HPDE6-E6E7 (cell line): Measurements from ENCODE around the gene LASP1NB.

Experiments
- DNase-seq: peaks from one replicate; pipeline ENCODE4 v3.0.0; 2011; ENCODE audit warnings: missing footprints; ENCODE audit errors: extremely low spot score

LASP1NB gene

DNA sequence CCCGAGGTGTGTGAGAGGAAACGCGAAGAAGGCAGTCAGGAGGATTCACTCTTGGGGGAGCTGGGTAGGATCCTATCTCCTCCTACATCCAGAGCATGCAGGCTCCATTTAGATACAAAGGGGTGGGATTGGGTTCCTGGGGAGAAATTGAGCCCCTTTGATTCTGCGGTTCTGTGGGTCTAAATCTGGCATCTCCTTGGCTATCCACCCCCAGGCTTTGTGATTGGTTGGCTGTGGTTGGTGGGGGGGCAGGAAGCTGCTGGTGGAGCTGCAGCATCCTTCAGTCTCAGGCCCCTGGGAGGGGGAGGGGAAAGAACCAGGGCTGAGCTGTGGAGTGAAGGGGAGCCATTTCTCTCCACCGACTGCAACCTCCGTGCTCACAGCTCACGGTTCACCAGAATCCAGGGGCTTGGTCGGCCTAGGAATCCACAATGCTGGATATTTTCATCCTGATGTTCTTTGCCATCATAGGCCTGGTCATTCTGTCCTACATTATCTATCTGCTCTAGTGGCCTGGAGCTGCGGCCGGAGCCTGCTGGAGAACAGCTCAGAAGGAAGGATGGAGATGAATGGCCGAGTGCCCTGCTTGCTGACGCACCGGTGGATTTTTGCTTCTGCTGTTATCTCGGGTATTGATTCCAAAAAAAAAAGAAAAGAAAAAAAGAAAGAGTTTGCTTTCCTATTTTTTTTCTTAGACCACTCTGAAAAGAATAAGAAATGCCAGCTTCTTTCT is at the start of gene LASP1NB:
Gene LASP1NB (plus strand): TSS at position 352 of the 733 bp plus-strand sequence.
- DNase-seq = no peak

DNA sequence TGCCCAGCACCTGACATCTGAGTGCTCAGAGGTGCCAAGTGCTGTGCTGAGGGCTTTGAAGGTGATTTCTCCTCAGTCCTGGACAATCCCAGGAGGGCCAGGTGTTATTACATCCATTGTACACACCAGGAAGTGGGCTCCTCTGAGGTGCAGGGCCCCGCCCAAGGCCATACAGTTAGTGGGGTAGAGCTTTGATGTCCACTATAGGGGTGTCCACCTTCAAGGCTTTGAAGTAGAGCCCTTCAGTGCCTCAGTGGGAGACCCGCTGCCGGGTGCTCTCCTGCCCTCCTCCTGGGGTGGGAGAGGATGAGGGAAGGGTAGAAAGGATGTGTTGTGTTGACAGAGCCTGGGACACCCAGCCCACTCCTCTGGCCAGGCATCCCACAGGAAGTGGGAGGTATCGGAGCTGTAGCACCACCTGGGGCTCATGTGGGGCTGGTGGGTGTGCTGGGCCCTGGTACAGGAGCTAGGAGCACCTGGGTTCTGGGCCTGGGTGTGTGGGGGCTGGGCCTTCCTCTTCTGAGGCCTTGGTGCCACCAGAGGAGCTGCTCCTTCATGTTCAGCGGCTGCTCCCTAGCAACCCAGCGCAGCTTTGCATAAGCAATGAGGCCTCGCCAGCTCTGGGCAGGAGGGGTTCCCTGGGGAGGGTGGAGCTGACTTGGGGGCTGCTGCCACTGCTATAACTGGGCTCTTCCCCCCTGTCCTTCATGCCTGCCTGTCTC is 48.1 kb upstream of the LASP1NB start:
- DNase-seq = no peak

DNA sequence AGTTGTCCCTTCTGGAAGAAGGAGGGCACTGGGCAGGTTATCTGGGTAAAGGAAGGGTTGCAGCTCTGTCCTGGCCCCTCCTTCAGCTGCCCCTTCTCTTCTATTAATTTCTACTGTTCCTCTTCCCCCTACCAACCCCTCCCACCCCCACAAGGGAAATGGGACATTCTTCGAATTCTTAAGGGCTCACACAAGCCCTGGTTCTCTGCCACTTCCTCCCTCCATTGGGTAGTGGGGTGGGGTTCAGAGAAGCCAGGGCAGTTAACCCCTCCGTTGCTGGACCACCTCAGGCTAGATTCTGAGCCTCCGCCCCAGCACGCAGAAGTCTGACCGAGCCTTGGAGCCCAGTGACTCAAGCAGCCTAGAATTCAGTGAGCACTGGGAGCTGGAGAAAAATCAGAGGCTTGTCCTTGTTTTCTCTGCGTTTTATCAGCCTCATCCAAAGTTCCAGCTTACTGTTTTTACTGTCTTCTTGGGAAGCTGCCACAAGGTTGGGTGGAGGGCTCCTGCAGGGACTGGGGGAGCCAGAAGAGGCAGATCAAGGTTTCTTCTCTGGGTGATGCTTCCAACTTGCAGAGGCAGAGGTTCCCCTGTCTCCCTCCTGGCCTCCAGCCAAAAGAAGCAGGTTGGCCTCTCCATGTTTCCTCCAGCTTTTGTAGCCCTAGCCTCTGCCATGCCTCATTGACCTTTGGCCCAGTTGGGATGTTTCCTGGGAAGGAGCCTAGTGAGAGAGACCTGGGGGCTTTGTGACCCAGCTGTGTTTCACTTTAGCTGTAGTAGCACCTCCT is 45.3 kb upstream of the LASP1NB start:
- no peak for DNase-seq

DNA sequence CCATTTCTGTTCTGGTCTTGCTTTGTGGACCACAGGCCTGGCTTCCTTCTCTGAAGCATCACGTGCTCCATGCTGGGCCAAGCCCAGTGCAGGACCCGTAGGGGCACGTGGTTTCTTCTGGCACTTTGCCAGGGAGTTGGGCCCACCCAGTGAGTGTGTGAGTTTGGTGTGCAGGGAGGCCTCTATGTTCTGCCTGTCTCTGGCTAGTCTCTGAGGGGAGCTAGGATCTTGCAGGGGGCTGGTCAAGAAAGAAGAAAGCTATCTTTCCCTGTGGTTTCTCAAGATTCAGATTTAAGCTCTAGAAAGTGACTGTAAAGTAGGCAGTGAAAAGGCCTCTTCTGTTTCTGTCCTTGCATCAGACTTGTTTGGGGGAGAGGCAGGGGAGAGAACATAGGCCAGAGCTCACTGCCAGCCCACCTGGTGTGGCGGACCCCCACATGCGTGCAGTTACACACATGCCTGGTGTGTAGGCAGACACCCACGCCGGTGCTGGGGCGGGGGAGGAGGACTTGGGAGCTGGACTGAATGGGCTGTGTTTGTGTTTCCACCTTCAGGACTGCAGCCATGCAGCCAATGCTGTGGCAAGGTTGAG is 43.7 kb upstream of the LASP1NB start:
- no peak for DNase-seq

DNA sequence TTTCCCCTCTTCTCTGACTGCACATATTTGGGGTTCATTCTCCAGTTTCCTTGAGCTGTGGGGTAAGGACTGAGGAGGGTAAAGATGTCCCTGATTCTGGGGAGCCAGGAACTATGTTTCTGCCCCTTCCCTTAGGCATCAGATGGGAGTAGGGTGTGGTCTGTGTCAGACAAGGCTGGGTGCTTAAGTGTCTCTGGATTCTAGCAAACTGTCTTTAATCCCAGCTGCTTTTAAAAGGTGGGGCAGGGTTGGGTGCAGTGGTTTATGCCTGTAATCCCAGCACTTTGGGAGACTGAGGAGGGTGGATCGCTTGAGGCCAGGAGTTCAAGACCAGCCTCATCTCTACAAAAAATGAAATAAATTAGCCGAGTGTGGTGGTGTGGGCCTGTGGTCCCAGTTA is 42.5 kb upstream of the LASP1NB start:
- DNase-seq = no peak

DNA sequence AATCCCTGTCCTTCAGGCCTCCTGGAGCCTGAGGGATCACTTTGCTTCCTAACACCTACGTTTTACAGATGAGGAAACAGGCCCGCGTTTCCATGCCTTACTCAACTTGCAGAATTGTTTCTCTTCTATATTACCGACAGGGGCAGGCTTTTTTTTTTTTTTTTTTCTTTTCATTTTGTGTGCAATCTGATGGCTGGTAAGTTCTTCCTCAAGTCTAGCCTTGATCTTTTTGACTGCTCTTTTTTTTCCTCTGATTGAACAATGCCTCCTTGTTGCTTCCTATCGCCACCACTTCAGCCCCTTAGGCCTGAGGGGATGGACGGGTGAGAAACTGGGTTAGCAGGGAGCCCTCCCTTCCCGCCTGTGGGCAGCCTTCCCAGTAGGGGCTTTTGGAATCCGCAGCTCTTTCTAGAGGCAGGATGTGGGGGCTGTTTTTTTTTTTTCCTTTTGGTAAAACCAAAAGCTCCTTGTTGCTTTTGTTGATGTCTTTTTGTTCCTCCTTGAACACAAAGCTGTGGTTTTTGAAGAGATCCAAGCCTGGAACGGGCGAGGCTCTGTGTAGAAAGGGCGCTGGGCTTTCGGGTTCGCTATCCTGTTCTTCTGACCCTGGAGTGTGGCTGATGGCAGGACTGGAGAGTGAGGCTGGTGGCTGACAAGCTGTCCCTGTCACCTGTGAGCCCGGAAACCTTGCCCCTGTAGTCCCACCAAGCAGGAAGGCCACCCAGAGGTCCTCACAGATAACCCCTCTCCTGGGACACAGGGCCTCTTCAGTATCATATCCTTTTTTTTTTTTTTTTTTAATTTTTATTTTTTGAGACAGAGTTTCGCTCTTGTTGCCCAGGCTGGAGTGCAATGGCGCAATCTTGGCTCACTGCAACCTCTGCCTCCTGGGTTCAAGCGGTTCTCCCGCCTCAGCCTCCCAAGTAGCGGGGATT is 41.6 kb upstream of the LASP1NB start:
- no peak for DNase-seq

DNA sequence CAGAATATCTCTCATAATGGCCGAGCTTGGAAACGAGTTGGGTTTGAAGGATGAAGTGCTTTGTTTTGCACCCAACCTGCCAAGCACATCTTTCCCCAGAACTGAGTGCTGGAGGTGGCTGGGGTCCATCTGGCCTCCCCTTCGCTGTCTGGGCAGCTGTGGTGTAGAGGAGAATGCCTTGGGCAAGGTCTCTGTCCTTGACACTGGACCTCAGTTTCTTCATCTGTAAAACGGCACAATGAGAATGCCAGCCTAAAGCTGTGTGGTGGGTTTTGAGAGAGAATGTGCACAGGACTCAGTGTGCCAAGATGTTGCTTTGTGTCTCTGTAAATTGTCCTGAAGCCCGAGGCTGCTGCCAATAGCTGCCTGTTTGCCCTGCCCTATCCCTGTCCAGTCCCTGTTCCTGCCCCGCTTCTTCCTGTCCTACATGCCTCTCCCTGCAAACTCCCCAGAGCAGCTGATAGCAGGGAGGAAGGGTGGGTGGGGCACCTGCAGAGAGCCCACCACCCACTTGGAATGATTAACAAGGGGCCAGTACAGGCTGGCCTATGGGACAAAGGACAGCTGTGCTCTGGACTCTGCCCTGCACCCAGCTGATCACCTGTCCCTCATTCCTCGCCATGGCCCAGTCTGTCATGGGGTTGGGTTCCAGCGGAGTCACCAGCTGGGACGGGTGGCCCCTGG is 40.2 kb upstream of the LASP1NB start:
- DNase-seq = no peak

DNA sequence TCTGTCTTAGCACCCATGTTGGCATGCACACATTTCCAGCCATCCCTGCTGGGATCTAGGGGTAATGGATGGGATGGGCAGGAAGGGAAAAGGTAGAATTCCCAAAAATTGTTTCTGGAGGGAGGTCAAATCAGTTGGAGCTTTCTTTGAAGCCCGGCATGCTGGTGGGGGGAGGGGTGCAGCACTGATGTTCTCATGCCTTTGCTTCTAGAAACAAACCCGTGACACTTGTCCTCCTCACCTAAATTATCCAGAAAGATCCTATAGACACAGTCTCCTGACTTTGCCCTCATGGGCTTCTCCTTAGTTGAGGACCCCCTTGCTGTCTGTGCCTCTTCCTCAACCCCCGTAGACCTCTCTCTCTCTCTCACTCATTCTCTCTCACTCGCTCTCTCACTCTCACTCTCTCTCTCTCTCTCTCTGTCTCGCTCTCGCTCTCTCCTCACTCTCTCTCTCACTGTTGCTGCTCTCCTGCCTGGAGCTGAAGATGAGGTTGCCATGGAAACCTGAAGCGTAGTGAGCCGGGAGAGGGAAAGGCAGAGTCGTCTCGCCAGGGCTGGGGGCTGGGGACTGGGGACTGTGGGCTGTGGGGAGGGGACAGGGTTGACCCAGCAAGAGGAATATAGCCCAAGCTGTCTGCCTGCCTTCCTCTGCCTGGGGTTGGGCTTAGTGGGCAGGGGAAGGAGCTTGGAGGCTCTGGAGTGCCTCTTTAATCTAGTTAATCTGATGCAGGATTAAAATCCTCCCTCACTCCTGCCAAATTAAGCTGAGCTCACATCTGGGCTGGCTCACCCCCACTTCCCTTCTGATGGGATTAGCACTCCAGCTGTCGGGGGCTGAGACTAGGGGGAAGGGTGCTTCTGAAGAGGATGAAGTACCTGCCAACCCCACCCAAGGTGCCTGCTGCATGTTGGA is 39.4 kb upstream of the LASP1NB start:
- no peak for DNase-seq

DNA sequence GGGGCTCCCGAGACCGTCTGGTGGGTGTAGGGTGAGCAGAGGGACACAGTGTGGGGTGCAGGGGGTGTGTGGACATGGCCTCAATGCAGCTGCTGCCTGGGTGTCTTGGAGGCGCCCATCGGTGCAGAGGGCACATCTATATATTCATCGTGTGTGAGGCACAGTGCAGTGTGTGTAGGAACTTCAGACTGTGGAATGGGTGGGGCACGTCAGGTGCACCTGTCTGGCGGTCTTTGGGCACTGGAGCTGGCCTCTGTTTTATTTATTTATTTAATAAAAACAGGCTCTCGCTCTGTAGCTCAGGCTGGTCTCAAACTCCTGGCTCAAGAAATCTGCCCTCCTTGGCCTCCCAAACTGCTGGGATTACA is 38.8 kb upstream of the LASP1NB start:
- DNase-seq = no peak

DNA sequence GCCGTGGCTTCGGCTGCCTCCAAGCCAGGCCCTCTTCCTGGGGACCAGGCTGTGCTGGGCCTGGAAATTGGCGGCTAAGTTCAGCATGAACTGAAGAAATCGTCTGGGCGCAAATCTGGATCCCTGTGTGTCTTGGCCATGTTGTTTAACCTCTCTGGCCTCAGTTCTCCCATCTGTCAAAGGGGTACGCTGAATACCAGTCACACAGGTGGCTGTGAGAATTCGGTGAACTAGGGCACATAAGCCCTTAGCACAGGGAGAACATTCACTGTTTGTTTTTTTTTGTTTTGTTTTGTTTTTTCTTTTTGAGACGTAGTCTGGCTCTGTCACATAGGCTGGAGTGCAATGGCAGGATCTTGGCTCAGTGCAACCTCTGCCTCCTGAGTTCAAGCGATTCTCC is 36.6 kb upstream of the LASP1NB start:
- no peak for DNase-seq

DNA sequence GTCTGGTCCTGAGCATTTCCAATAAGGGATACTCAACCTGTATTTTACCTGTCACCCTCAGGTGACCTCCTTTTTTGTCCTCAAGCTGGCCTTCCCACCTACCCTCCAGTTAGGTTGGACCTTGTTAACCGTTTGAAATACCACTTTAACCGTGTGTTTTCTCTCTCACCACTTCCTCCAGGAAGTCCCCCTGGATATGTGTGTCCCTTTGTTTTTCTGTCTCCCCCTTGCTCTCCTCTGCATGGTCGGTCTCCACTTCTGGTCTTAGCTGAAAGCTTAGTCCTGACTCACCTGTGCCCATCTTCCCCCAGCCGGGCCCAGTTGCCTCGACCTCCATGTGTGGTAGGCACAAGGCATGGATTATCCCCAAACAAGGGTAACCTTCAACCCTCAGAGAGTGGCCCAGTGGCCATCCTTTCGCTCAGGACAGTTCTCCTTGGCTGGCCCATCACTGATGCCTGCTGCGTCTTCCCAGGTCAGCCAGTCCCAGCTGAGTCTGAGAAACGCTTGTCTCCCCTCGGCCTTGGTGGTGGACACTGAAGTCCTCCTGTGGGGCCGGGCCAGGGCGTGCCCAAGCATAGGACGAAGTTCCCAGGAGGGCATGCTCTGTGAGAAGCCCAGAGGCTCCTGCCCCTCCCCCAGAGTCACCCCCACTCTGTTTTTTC is 35.5 kb upstream of the LASP1NB start:
- no peak for DNase-seq

DNA sequence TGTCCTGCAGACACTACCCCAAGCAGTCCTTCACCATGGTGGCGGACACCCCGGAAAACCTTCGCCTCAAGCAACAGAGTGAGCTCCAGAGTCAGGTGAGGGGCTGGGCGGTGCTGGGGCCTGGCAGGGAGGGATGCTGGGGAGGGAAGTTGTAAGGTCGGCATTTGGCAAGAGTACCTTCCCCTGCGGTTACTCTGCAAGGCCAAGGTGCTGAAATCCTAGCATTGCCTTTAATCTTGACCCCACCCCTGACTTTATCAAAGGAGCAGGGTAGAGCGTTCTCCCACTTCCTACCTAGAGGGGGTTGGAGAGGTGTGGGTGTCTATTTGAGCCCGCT is 35.0 kb upstream of the LASP1NB start:
- no peak for DNase-seq

DNA sequence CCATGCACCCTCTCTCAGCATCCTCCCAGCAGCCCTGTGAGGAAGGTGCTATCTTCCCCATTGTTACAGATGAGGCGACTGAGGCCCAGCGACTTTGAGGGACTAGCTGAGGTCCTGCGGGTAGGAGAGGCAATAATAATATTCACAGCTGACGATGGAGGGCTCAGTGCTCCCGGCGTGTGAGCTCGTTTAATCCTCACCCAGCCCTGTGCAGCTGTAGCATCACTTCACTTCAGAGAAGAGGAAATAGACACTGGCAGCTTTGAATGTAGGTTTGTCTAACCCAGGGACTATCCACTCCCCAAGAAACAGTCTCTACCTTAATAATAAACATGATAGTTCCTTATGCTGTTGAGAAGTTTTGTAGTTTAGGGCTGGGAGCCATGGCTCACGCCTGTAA is 34.0 kb upstream of the LASP1NB start:
- no peak for DNase-seq

DNA sequence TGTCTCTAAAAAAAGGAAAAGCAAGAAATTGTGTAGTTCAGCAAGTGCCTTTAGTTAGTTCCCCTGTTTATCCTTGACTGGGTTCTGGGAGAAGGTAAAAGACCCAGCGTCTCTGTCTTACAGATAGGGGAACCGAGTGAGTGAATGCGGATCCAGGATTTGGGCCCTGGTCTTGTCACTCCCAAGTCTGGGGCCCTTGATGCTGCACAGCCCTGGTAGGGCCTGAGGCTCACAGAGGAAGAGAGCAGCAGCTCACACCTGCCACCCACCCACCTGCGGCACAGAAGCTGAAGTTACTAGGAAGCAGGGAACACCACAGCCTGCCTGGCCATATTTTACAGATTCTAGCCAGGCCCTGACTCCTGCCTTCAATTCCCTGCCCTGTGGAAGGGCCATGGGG is 33.3 kb upstream of the LASP1NB start:
- no peak for DNase-seq

DNA sequence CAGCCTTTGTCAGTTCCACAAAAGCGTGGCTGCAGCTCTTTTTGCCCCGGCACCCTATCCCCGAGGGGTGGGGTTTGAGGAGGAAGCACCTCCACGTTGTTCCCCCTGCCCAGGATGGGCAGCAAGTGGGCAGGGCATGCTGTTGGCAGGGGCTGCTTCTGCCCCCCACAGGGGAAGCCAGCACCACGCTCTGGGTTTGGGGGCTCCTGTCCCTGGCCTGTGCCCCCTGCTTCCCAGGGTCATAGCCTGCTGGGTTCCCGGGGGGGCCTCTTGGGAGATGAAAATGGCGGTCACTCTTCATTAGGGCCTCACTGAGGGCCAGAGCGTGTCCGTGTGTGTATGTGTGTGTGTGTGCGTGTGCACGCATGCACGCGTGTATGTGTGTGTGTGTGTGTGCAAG is 32.8 kb upstream of the LASP1NB start:
- DNase-seq = no peak

DNA sequence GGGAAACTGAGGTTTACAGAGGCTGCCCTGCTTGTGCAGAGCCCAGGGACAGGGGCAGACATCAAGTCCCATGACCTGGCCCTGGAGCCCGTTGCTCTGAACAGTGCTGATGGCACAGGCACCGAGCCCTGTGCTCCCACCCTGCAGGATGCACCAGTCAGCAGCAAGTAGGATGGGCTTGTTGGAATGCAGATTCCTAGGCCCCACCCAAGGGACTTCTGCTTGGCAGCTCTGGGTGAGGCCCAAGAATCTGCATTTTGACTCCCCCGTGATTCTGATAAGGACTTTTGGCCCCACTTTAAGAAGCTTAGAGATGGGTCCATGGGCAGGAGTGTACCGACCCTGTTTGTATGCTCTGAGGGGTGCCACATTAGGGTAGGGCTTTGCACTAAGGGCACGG is 32.3 kb upstream of the LASP1NB start:
- no peak for DNase-seq

DNA sequence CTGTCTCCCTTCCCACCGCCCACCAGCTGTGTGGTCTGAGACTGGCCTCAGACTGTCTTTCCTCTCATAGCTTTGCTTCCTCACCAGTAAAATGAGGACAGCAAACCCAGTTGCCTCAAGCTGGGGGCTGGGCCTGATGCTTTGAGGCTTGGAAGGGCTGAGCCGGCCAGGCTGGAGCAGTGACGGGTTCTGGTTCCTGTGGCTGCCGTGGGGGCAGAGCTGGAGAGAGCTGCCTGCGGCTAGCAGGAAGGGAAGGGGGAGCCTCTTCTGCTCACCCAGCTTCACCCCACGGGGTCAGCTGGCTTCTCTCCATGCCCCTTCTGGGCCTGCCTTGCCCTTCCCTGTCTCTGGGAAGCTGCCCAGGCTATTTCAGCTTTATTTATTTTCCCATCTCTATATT is 31.8 kb upstream of the LASP1NB start:
- no peak for DNase-seq

DNA sequence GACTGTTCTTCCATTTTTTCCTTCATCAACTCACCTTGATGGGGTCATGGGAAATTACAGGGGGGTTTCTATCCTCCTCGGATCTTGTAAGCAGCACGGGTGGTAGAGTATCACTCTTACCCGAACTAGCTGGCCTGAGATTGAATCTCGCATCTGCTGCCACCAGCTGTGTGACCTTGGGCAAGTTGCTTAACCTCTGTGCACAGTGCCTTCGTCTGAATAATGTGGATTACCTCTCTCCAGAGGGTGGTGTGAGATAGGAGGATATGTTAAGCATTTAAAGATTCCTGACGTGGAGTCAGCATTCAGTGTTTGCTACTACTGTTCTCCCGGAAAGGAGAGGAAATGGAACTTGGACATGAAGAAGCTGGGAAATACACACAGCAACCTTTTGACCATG is 31.1 kb upstream of the LASP1NB start:
- DNase-seq = no peak

DNA sequence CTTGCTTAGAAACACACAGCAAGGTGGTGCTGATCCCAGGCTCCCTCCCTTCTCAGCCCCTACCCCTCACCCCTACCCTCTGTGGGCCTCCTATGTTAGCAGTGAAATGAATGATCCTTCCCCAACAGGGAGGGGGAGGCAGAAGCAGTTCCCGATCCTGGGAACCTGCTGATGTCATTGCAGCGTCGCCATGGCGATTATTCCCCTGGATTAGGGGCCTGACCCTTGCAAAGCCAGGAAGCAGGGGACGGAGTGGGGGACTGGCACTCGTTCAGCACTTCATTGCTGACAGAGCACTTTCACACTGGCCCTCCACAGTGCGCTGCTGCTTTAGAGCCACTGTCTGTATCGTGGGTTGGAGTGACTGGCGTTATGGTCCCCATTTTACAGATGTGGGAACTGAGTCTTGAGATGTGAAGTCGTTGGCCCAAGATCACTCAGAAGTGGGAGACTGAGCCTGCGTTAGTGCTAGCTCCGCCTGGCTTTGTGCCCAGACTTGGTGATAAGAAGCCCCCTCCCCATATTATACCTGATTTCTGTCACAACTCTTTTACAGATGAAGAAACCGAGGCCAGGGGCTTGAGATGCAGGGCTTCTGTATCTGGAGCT is 29.0 kb upstream of the LASP1NB start:
- DNase-seq = no peak
